Measurements from ENCODE around the gene NDE1. TPM values are rescaled to one million over a fixed set of nuclear protein-coding genes. Genes with fewer than 3 reads are reported as not detected.

The NDE1 gene
- total and polyA plus RNA-seq, 7 donors = 6.6 to 17.0 (median 10.3) TPM

DNA sequence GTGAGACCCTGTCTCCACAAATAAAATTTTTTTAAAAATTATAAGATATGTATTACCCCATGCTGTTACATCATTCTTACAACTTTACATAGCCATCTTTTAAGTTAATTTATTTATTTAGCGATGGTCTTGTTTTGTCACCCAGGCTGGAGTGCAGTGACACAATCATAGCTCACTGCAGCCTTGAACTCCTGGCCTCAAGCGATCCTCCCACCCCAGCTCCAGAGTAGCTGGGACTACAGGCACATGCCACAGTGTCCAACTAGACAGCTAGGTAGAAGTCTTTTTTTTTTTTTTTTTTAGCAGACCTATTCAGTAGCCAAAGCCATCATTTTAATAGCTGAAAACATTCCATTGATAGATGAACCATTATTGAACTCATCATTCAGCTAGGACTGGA lies 92.7 kb downstream of the NDE1 start:
- H3K9me3 ChIP-seq = no peaks in the 10 kb centered on the region
- DNase-seq (no peak), ATAC-seq (no peak)
- no peak overlapping the region for H3K27ac ChIP-seq
- intact Hi-C loops (cut with DNase I) = no loop called here
- TF ChIP-seq, protein P1, sequence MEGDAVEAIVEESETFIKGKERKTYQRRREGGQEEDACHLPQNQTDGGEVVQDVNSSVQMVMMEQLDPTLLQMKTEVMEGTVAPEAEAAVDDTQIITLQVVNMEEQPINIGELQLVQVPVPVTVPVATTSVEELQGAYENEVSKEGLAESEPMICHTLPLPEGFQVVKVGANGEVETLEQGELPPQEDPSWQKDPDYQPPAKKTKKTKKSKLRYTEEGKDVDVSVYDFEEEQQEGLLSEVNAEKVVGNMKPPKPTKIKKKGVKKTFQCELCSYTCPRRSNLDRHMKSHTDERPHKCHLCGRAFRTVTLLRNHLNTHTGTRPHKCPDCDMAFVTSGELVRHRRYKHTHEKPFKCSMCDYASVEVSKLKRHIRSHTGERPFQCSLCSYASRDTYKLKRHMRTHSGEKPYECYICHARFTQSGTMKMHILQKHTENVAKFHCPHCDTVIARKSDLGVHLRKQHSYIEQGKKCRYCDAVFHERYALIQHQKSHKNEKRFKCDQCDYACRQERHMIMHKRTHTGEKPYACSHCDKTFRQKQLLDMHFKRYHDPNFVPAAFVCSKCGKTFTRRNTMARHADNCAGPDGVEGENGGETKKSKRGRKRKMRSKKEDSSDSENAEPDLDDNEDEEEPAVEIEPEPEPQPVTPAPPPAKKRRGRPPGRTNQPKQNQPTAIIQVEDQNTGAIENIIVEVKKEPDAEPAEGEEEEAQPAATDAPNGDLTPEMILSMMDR (IDR thresholded peaks at IDR 0.05) = no peak
- no peaks in the 10 kb centered on the region for H3K27me3 ChIP-seq (ENCODE audit: insufficient read depth in 3 of 3, low read length in 2 of 3)
- H3K4me3 ChIP-seq = no peak overlapping the region
- no peaks in the 10 kb centered on the region for H3K4me1 ChIP-seq
- 91 to 97% (median 97%) methylated on average over 2 of the region's 2 CpGs for WGBS, 3 donors
- no peaks in the 10 kb centered on the region for H3K36me3 ChIP-seq (ENCODE audit: insufficient read depth in 1 of 2, low read depth in 1 of 2)

DNA sequence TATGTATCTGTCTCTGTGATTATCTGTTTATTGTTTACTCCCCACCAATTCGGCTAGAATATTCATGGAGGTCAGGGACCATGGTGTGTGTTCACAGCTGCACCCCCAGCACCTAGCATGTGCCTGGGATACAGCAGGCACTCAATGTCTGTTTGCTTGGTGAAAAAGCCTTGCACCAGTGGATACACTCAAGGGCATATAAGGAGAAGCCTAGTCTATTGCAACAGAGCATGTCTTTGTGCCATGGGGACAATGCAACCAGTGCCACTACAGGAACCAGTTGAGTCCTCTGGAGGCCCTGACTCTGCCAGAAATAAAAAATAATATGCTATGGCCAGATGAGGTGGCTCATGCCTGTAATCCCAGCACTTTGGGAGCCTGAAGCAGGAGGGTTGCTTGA lies 93.6 kb downstream of the NDE1 start:
- Histone ChIP-seq H3K4me3 (no peak overlapping the region), H3K27ac (no peak overlapping the region), H3K4me1 (no peaks in the 10 kb centered on the region), H3K27me3 (ENCODE audit: insufficient read depth in 3 of 3, low read length in 2 of 3) (no peaks in the 10 kb centered on the region), H3K36me3 (ENCODE audit: insufficient read depth in 1 of 2, low read depth in 1 of 2) (no peaks in the 10 kb centered on the region), H3K9me3 (no peaks in the 10 kb centered on the region)
- WGBS, 3 donors = 81 to 90% (median 86%) methylated on average over 1 of the region's 1 CpG
- no peak for ATAC-seq
- no peak for DNase-seq
- TF ChIP-seq, protein P1 (IDR thresholded peaks at IDR 0.05) = no peak
- intact Hi-C loops (cut with DNase I) = no loop called here

DNA sequence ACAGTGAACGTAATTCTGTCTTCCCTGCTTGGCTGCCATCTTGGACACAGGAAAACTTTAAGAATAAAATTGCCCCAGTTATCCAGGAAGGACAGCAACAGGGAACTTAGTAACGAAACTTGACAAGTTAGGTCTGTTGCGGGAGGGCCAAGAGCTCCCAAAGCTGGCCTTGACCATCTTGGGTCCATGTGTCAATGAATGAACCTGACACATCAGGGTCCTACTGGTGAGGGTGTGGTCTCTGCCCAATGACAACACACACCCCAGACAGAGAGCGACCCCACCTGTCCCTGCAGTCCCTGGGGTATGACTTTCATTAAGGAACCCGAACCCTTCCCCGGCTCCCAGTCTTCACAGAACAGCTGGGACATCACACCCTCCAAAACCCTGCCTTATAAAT lies 96.3 kb downstream of the NDE1 start:
- Histone ChIP-seq H3K9me3 (no peaks in the 10 kb centered on the region), H3K4me3 (no peak overlapping the region), H3K4me1 (no peaks in the 10 kb centered on the region), H3K27me3 (ENCODE audit: insufficient read depth in 3 of 3, low read length in 2 of 3) (no peaks in the 10 kb centered on the region), H3K36me3 (ENCODE audit: insufficient read depth in 1 of 2, low read depth in 1 of 2) (no peaks in the 10 kb centered on the region), H3K27ac (no peak overlapping the region)
- DNase-seq (no peak), ATAC-seq (no peak)
- TF ChIP-seq, protein P1 (IDR thresholded peaks at IDR 0.05) = no peak
- intact Hi-C loops (cut with DNase I) = no loop called here
- 84 to 94% (median 90%) methylated on average over 6 of the region's 6 CpGs for WGBS, 3 donors

DNA sequence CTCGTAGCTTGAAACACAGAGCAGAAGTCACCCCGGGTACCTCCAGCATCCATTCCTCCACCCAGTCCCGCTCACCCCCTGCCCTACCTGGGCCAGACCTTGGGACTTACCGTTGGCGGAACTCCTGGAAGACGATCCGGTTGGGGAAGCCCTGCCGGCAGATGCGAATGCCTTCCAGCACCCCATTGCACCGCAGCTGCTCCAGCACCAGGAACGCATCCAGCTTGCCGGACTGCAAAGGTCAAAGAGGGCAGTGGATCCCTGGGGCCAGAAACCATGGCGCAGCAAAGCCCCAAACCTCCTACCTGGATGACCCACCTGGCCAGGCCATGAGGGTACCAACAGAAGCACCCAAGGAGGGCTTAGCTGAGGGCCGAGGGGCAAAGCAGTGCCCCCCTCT lies 97.9 kb downstream of the NDE1 start:
- H3K4me1 ChIP-seq = no peaks in the 10 kb centered on the region
- H3K27ac ChIP-seq = no peak overlapping the region
- ATAC-seq (no peak), DNase-seq (no peak)
- WGBS, 3 donors = 77 to 81% (median 81%) methylated on average over 14 of the region's 14 CpGs
- no peaks in the 10 kb centered on the region for H3K36me3 ChIP-seq (ENCODE audit: insufficient read depth in 1 of 2, low read depth in 1 of 2)
- no peak overlapping the region for H3K4me3 ChIP-seq
- TF ChIP-seq, protein P1 (IDR thresholded peaks at IDR 0.05) = no peak
- intact Hi-C loops (cut with DNase I) = no loop called here
- no peaks in the 10 kb centered on the region for H3K9me3 ChIP-seq
- no peaks in the 10 kb centered on the region for H3K27me3 ChIP-seq (ENCODE audit: insufficient read depth in 3 of 3, low read length in 2 of 3)

DNA sequence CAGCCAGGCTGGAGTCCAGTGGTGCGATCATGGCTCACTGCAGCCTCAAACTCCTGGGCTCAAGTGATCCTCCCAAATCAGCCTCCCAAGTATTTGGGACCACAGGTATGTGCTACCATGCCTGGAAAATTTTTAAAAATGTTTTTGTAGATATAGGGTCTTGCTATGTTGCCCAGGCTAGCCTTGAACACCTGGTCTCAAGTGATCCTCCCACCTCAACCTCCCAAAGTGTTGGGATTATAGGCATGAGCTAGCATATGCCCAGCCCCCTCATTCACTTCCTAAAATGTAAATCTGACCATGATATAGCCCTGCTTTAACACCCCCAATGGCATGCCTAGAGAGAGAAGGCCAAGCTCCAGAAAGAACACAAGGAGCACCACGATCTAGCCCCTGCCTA lies 98.6 kb downstream of the NDE1 start:
- Histone ChIP-seq H3K36me3 (ENCODE audit: insufficient read depth in 1 of 2, low read depth in 1 of 2) (no peaks in the 10 kb centered on the region), H3K27ac (no peak overlapping the region), H3K27me3 (ENCODE audit: insufficient read depth in 3 of 3, low read length in 2 of 3) (no peaks in the 10 kb centered on the region), H3K9me3 (no peaks in the 10 kb centered on the region), H3K4me3 (no peak overlapping the region), H3K4me1 (no peaks in the 10 kb centered on the region)
- no peak for DNase-seq
- TF ChIP-seq, protein P1 (IDR thresholded peaks at IDR 0.05) = no peak
- WGBS, 3 donors = 87 to 91% (median 90%) methylated on average over 2 of the region's 2 CpGs
- intact Hi-C loops (cut with DNase I) = no loop called here
- no peak for ATAC-seq
